HG03442 (cell line): ENCODE data around the gene PRKAA1.
"Not testable (repeated sequence)": the region's sequence is repeated elsewhere in the genome, so short reads cannot be mapped to it uniquely, and the experiment has no call there.

Source experiments
- ATAC-seq: cut with Tn5 transposase; IDR thresholded peaks from one replicate; pipeline ENCODE4 v1.9.1; 2021; ENCODE audit warnings: mild to moderate bottlenecking, moderate library complexity; ENCODE audit not compliant: unreplicated experiment

PRKAA1 gene

GRCh38 chr5:40734986-40735385, 63.2 kb downstream of the PRKAA1 start:
- no peak for ATAC-seq

GRCh38 chr5:40733879-40734563, 64.2 kb downstream of the PRKAA1 start:
- ATAC-seq, result no peak

- no peak for ATAC-seq
Measured at GRCh38 chr5:40733434-40733833, 64.7 kb downstream of the PRKAA1 start.

GRCh38 chr5:40722497-40722911, 75.7 kb downstream of the PRKAA1 start:
- ATAC-seq, result not testable (repeated sequence)

DNA sequence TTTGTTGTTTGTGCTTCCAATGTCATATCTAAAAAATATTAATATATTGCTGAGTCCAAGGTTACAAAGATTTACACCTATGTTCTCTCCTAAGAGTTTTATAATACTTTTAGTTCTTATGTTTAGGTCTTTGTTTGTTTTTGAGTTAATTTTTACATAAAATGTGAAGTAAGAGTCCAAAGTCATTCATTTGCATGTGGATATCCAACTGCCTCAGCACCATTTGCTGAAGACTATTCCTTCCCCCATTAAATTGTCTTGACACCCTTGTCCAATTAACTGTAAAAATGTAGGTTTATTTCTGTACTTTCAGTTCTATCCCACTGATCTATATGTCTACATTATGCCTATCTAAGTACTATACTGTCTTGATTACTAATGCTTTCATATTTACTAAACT, 78.1 kb downstream of the PRKAA1 start:
- ATAC-seq, result no peak

DNA sequence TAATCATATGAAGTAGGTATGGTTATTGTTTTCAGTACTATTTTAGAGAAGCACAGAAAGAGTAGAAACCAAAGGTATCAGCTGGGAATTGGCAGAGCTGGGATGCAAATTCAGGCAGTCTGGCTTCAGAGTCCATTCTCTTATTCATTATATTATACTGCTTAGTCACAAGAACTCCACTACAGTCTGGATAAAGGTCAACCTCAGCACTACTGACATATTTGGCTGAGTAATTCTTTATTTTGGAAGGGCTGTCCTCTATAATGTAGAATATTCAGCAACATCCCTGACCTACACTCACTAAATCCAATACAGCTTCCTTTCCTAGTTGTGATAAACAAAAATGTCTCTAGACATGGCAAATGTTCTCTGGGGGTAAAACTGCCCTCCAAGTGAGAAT, 80.9 kb downstream of the PRKAA1 start:
- ATAC-seq, result no peak

- no peak for ATAC-seq
Measured at GRCh38 chr5:40716590-40716989, 81.6 kb downstream of the PRKAA1 start.

GRCh38 chr5:40716000-40716399, 82.2 kb downstream of the PRKAA1 start:
- ATAC-seq, result no peak

GRCh38 chr5:40714001-40714400, 84.2 kb downstream of the PRKAA1 start:
- no peak for ATAC-seq

DNA sequence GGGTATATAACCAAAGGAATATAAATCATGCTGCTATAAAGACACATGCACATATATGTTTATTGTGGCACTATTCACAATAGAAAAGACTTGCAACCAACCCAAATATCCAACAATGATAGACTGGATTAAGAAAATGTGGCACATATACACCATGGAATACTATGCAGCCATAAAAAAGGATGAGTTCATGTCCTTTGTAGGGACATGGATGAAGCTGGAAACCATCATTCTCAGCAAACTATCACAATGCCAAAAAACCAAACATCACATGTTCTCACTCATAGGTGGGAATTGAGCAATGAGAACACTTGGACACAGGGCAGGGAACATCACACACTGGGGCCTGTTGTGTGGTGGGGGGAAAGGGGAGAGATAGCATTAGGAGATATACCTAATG, 87.6 kb downstream of the PRKAA1 start:
- not testable (repeated sequence) for ATAC-seq
